PC-9 (cell line): ENCODE data around the gene QARS1.

ENCODE experiments used
- EZH2 ChIP-seq: fragments of 200-600 bp; sonication (generic); IDR thresholded peaks from 2 replicates; pipeline ENCODE4 v1.8.0; 2017; ENCODE audit warnings: antibody characterized with exemption, low read depth
- TF ChIP-seq, protein P1 (sequence below): fragments of 200-600 bp; sonication (generic); conservative IDR thresholded peaks from 2 replicates; pipeline ENCODE4 v1.6.1; 2017; ENCODE audit warnings: mixed run types, antibody characterized with exemption, mild to moderate bottlenecking, moderate library complexity

DNA sequence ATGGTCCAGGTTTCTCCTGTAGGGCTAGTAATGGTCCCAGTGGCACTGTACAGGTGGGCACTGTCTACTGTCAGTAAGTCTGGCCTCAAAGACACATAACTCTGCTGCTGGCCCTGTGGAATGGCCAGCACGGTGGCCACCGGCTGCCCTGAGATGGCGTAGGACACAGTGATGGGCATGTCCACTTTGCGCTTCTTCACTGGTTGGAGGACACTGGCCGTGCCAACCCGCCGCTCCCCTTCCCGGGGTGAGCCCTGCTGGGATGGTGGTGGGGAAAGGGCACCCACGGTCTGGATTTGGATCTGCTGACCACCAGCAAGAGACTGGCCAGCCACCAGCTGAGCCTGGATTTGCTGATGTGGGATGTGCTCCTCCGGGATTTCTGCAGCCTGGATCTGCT lies 47.3 kb downstream of the QARS1 start:
- TF ChIP-seq, protein P1, sequence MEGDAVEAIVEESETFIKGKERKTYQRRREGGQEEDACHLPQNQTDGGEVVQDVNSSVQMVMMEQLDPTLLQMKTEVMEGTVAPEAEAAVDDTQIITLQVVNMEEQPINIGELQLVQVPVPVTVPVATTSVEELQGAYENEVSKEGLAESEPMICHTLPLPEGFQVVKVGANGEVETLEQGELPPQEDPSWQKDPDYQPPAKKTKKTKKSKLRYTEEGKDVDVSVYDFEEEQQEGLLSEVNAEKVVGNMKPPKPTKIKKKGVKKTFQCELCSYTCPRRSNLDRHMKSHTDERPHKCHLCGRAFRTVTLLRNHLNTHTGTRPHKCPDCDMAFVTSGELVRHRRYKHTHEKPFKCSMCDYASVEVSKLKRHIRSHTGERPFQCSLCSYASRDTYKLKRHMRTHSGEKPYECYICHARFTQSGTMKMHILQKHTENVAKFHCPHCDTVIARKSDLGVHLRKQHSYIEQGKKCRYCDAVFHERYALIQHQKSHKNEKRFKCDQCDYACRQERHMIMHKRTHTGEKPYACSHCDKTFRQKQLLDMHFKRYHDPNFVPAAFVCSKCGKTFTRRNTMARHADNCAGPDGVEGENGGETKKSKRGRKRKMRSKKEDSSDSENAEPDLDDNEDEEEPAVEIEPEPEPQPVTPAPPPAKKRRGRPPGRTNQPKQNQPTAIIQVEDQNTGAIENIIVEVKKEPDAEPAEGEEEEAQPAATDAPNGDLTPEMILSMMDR: no peak
- no peak for TF ChIP-seq EZH2
